Measurements from ENCODE around the gene STK36.

The STK36 gene

GRCh38 chr2:218709908-218710307 is 38.0 kb downstream of the STK36 start:
- no peak overlapping the region for H3K4me3 ChIP-seq (ENCODE audit: low read length)
- H3K27me3 ChIP-seq (ENCODE audit: control insufficient read depth, insufficient read depth, low read length), result no peaks in the 10 kb centered on the region
- peaks cover 6% of the 10 kb centered on the region for H3K4me1 ChIP-seq (ENCODE audit: control insufficient read depth, insufficient read depth, low read length)
- no peak overlapping the region for H3K9ac ChIP-seq (ENCODE audit: low read depth, low read length)
- peaks cover 2% of the 10 kb centered on the region for H3K36me3 ChIP-seq (ENCODE audit: insufficient read depth, low read length)
- H3K4me2 ChIP-seq (ENCODE audit: low read length), result no peak overlapping the region
- H3K9me3 ChIP-seq (replicated peaks; ENCODE audit: low read length), result no peaks in the 10 kb centered on the region

DNA sequence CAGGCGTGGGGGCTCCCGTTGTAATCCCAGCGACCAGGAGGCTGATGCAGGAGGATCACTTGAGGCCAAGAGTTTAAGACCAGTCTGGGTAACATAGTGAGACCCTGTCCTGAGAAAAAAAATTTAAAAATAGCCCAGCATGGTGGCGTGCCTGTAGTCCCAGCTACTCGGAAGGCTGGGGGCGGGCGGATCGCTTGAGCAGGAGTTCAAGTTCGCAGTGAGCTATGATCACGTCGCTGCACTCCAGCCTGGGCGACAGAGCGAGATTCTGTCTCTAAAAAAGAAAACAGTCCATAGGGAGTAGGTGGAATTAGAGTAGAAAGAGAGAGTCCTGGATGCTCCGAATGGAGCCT is 38.4 kb downstream of the STK36 start:
- Histone ChIP-seq H3K4me1 (ENCODE audit: control insufficient read depth, insufficient read depth, low read length) (peaks cover 6% of the 10 kb centered on the region), H3K9ac (ENCODE audit: low read depth, low read length) (no peak overlapping the region), H3K9me3 (replicated peaks; ENCODE audit: low read length) (no peaks in the 10 kb centered on the region), H3K4me3 (ENCODE audit: low read length) (peak overlapping the region; percentile 51), H3K36me3 (ENCODE audit: insufficient read depth, low read length) (peaks cover 2% of the 10 kb centered on the region), H3K27me3 (ENCODE audit: control insufficient read depth, insufficient read depth, low read length) (no peaks in the 10 kb centered on the region), H3K4me2 (ENCODE audit: low read length) (peak overlapping the region; percentile 94)

- Histone ChIP-seq H3K36me3 (ENCODE audit: insufficient read depth, low read length) (peaks cover 2% of the 10 kb centered on the region), H3K4me3 (ENCODE audit: low read length) (peak within 1 kb of the TSS; percentile 98), H3K9ac (ENCODE audit: low read depth, low read length) (peak within 1 kb of the TSS; percentile 91), H3K4me1 (ENCODE audit: control insufficient read depth, insufficient read depth, low read length) (peaks cover 6% of the 10 kb centered on the region), H3K27me3 (ENCODE audit: control insufficient read depth, insufficient read depth, low read length) (no peaks in the 10 kb centered on the region), H3K4me2 (ENCODE audit: low read length) (peak within 1 kb of the TSS; percentile 94), H3K9me3 (replicated peaks; ENCODE audit: low read length) (no peaks in the 10 kb centered on the region)
These were observed 39.0 kb downstream of the STK36 start, which contains the start of gene TTLL4 for GRCh38 chr2:218710687-218711549. Gene TTLL4 (plus strand): TSS chr2:218710835. CDS start chr2:218737677, 26,842 bp downstream.

GRCh38 chr2:218711550-218711929 is 39.7 kb downstream of the STK36 start:
- Histone ChIP-seq H3K4me2 (ENCODE audit: low read length) (peak overlapping the region; percentile 94), H3K9ac (ENCODE audit: low read depth, low read length) (peak overlapping the region; percentile 91), H3K9me3 (replicated peaks; ENCODE audit: low read length) (no peaks in the 10 kb centered on the region), H3K4me1 (ENCODE audit: control insufficient read depth, insufficient read depth, low read length) (peaks cover 6% of the 10 kb centered on the region), H3K27me3 (ENCODE audit: control insufficient read depth, insufficient read depth, low read length) (no peaks in the 10 kb centered on the region), H3K4me3 (ENCODE audit: low read length) (peak overlapping the region; percentile 98), H3K36me3 (ENCODE audit: insufficient read depth, low read length) (peaks cover 2% of the 10 kb centered on the region)

GRCh38 chr2:218713922-218714321 is 42.0 kb downstream of the STK36 start:
- H3K9ac ChIP-seq (ENCODE audit: low read depth, low read length), result no peak overlapping the region
- no peaks in the 10 kb centered on the region for H3K9me3 ChIP-seq (replicated peaks; ENCODE audit: low read length)
- no peaks in the 10 kb centered on the region for H3K27me3 ChIP-seq (ENCODE audit: control insufficient read depth, insufficient read depth, low read length)
- H3K4me1 ChIP-seq (ENCODE audit: control insufficient read depth, insufficient read depth, low read length), result peaks cover 6% of the 10 kb centered on the region
- no peak overlapping the region for H3K4me3 ChIP-seq (ENCODE audit: low read length)
- peaks cover 2% of the 10 kb centered on the region for H3K36me3 ChIP-seq (ENCODE audit: insufficient read depth, low read length)
- H3K4me2 ChIP-seq (ENCODE audit: low read length), result no peak overlapping the region

- Histone ChIP-seq H3K9ac (ENCODE audit: low read depth, low read length) (no peak overlapping the region), H3K4me1 (ENCODE audit: control insufficient read depth, insufficient read depth, low read length) (peaks cover 6% of the 10 kb centered on the region), H3K4me3 (ENCODE audit: low read length) (no peak overlapping the region), H3K36me3 (ENCODE audit: insufficient read depth, low read length) (peaks cover 2% of the 10 kb centered on the region), H3K27me3 (ENCODE audit: control insufficient read depth, insufficient read depth, low read length) (no peaks in the 10 kb centered on the region), H3K9me3 (replicated peaks; ENCODE audit: low read length) (no peaks in the 10 kb centered on the region), H3K4me2 (ENCODE audit: low read length) (no peak overlapping the region)
These were observed 44.2 kb downstream of the STK36 start for GRCh38 chr2:218716070-218716469.

DNA sequence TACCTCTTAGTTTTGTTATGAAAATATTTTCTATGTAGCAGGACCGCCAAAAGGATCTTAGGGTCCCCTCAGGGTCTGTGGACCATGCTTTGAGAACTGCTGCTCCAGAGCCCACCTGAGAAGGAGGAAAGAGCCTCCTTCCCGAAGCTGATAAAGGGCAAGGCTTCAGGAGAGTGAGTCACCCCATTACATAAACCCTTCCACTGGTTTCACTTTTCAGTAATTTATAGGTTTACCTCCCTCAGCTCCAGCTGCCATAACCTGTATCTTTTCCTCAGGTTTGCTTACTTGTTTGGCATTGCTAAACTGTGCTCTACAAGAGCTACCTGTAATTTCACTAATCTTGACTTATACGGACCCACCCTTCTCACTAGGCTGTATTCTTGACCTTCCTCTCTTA is 45.4 kb downstream of the STK36 start:
- peaks cover 2% of the 10 kb centered on the region for H3K36me3 ChIP-seq (ENCODE audit: insufficient read depth, low read length)
- H3K4me1 ChIP-seq (ENCODE audit: control insufficient read depth, insufficient read depth, low read length), result no peaks in the 10 kb centered on the region

DNA sequence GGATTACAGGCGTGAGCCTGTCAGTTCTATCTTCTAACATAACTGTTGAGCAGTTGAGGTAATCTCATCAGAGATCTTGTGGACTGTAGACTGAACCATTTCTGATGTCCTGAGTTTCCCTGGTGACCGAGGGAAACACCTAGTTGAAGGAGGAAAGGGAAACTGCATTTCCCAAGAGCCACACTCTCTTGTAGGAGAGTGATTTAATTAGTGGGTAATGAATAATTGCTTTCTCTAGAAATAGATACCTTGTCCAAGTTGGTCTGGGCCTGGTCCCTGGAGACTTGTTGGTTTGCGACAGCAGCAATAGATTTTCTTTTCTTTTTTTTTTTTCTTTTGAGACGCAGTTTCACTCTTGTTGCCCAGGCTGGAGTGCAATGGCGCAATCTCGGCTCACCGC is 46.2 kb downstream of the STK36 start:
- Histone ChIP-seq H3K27me3 (ENCODE audit: control insufficient read depth, insufficient read depth, low read length) (no peaks in the 10 kb centered on the region), H3K4me3 (ENCODE audit: low read length) (no peak overlapping the region), H3K9ac (ENCODE audit: low read depth, low read length) (no peak overlapping the region), H3K9me3 (replicated peaks; ENCODE audit: low read length) (no peaks in the 10 kb centered on the region), H3K4me1 (ENCODE audit: control insufficient read depth, insufficient read depth, low read length) (no peaks in the 10 kb centered on the region), H3K36me3 (ENCODE audit: insufficient read depth, low read length) (no peaks in the 10 kb centered on the region), H3K4me2 (ENCODE audit: low read length) (no peak overlapping the region)

More for the DNA sequence above, 45.4 kb downstream of the STK36 start:
- Histone ChIP-seq H3K4me2 (ENCODE audit: low read length) (no peak overlapping the region), H3K27me3 (ENCODE audit: control insufficient read depth, insufficient read depth, low read length) (no peaks in the 10 kb centered on the region), H3K4me3 (ENCODE audit: low read length) (no peak overlapping the region), H3K9ac (ENCODE audit: low read depth, low read length) (no peak overlapping the region), H3K9me3 (replicated peaks; ENCODE audit: low read length) (no peaks in the 10 kb centered on the region)

GRCh38 chr2:218719457-218719856 is 47.6 kb downstream of the STK36 start:
- no peaks in the 10 kb centered on the region for H3K4me1 ChIP-seq (ENCODE audit: control insufficient read depth, insufficient read depth, low read length)
- no peak overlapping the region for H3K4me2 ChIP-seq (ENCODE audit: low read length)
- H3K4me3 ChIP-seq (ENCODE audit: low read length), result no peak overlapping the region
- no peaks in the 10 kb centered on the region for H3K36me3 ChIP-seq (ENCODE audit: insufficient read depth, low read length)
- H3K27me3 ChIP-seq (ENCODE audit: control insufficient read depth, insufficient read depth, low read length), result no peaks in the 10 kb centered on the region
- H3K9me3 ChIP-seq (replicated peaks; ENCODE audit: low read length), result no peaks in the 10 kb centered on the region
- H3K9ac ChIP-seq (ENCODE audit: low read depth, low read length), result no peak overlapping the region

DNA sequence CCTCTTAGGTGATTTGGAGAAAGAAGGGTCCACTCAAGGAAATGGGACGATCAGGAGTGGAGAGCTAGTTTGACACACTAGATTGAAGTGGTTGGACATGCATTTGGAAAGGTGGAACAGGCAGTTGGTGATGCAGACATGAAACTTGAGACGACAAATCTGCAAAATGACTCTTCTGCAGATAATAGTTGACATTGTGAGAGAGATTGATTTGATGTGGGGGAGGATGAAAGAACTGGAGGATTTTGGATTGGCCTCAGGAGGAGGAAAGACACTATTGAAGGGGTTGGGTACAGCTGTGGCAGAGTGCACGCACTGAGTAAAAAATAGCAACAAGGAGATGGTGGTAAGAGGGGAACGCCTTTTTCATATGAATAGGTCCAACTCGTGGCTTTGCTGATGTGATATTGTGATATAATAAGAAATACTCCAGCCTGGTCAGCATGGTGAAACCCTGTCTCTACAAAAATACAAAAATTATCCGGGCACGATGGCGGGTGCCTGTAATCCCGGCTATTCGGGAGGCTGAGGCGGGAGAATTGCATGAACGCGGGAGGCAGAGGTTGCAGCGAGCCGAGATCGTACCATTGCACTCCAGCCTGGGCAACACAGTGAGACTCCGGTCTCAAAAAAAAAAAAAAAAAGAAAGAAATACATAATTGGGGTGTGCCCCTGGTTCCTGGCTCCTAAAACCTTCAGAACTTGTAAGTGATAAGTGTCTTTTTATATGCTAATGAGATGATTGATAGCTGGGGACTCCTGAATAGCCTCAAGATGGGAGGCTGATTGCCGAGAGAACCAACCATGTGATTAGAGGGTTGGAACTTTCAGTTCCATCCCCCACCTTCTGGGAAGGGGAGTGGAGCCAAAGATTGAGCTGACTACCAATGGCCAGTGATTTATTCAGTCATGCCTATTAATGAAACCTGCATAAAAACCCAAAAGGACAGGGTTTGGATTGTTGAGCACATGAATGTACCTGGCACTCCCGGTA is 48.5 kb downstream of the STK36 start:
- no peaks in the 10 kb centered on the region for H3K27me3 ChIP-seq (ENCODE audit: control insufficient read depth, insufficient read depth, low read length)
- no peaks in the 10 kb centered on the region for H3K36me3 ChIP-seq (ENCODE audit: insufficient read depth, low read length)
- H3K4me1 ChIP-seq (ENCODE audit: control insufficient read depth, insufficient read depth, low read length), result no peaks in the 10 kb centered on the region
- H3K4me2 ChIP-seq (ENCODE audit: low read length), result no peak overlapping the region
- H3K9ac ChIP-seq (ENCODE audit: low read depth, low read length), result no peak overlapping the region
- no peaks in the 10 kb centered on the region for H3K9me3 ChIP-seq (replicated peaks; ENCODE audit: low read length)
- no peak overlapping the region for H3K4me3 ChIP-seq (ENCODE audit: low read length)

DNA sequence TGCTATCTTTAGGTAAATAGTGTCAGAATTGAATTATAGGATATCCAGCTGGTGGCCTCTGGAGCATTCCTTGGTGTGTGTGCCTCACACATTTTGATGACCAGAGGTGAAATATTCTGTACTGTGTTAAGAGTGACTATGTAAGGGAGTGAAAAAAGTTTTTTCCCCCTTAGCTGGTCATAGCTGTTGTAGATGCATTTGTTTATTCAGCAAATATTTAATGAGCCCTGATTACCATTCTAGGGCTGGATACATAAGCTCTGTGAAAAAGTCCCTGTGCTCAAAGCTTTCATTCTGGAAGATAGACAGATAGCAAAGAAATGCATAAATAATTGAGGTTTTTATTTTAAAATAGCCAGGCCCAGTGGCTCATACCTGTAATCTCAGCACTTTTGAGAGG is 49.6 kb downstream of the STK36 start:
- Histone ChIP-seq H3K36me3 (ENCODE audit: insufficient read depth, low read length) (no peaks in the 10 kb centered on the region), H3K9me3 (replicated peaks; ENCODE audit: low read length) (no peaks in the 10 kb centered on the region), H3K4me3 (ENCODE audit: low read length) (no peak overlapping the region), H3K9ac (ENCODE audit: low read depth, low read length) (no peak overlapping the region), H3K4me1 (ENCODE audit: control insufficient read depth, insufficient read depth, low read length) (no peaks in the 10 kb centered on the region), H3K27me3 (ENCODE audit: control insufficient read depth, insufficient read depth, low read length) (no peaks in the 10 kb centered on the region), H3K4me2 (ENCODE audit: low read length) (no peak overlapping the region)

Measured in skeletal muscle satellite cell (primary cell).